Measurements from ENCODE around the gene HIPK3.
"Not testable (repeated sequence)": the region's sequence is repeated elsewhere in the genome, so short reads cannot be mapped to it uniquely, and the experiment has no call there.

Gene HIPK3

DNA sequence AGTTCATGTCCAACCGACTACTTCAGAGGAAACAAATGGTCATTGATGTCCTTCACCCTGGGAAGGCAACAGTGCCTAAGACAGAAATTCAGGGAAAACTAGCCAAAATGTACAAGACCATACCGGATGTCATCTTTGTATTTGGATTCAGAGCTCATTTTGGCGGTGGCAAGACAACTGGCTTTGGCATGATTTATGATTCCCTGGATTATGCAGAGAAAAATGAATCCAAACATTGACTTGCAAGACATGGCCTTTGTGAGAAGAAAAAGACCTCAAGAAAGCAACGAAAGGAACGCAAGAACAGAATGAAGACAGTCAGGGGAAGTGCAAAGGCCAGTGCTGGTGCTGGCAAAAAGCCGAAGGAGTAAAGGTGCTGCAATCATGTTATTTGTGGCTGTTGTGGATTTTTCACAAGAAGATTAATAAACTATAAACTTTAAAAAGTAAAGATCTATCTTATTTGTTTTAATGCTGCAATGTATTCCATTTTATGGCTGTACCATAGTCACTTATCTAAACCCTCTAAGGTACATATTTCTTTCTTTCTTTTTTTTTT is 20.1 kb upstream of the HIPK3 start:
- TF ChIP-seq MYC (IDR thresholded peaks at IDR 0.05; ENCODE audit: low read depth, low read length): no peak
- TF ChIP-seq, protein P1, sequence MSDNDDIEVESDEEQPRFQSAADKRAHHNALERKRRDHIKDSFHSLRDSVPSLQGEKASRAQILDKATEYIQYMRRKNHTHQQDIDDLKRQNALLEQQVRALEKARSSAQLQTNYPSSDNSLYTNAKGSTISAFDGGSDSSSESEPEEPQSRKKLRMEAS (IDR thresholded peaks at IDR 0.05; ENCODE audit: low read depth, low read length): no peak
- TF ChIP-seq POLR2A (IDR thresholded peaks at IDR 0.05; ENCODE audit: extremely low read depth, insufficient read length): no peak
- TF ChIP-seq, protein P2, sequence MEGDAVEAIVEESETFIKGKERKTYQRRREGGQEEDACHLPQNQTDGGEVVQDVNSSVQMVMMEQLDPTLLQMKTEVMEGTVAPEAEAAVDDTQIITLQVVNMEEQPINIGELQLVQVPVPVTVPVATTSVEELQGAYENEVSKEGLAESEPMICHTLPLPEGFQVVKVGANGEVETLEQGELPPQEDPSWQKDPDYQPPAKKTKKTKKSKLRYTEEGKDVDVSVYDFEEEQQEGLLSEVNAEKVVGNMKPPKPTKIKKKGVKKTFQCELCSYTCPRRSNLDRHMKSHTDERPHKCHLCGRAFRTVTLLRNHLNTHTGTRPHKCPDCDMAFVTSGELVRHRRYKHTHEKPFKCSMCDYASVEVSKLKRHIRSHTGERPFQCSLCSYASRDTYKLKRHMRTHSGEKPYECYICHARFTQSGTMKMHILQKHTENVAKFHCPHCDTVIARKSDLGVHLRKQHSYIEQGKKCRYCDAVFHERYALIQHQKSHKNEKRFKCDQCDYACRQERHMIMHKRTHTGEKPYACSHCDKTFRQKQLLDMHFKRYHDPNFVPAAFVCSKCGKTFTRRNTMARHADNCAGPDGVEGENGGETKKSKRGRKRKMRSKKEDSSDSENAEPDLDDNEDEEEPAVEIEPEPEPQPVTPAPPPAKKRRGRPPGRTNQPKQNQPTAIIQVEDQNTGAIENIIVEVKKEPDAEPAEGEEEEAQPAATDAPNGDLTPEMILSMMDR (IDR thresholded peaks at IDR 0.05; ENCODE audit: low read depth, low read length): no peak
- DNase-seq (ENCODE audit: low read depth): no peak

DNA sequence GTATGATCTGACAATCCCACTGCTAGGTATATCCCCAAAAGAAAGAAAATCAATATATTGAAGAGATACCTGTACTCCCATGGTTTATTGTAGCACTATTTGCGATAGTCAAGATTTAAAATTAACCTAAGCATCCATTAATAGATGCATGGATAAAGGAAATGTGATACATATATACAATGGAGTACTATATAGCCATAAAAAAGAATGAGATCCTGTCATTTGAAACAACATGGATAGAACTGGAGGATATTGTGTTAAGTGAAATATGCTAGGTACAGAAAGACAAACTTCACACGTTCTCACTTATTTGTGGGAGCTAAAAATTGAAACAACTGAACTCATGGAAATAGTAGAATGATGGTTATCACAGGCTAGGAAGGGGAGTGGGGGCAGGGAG is 14.6 kb upstream of the HIPK3 start:
- TF ChIP-seq POLR2A (IDR thresholded peaks at IDR 0.05; ENCODE audit: extremely low read depth, insufficient read length): no peak
- TF ChIP-seq, protein P2 (IDR thresholded peaks at IDR 0.05; ENCODE audit: low read depth, low read length): no peak
- no peak for TF ChIP-seq MYC (IDR thresholded peaks at IDR 0.05; ENCODE audit: low read depth, low read length)
- TF ChIP-seq, protein P1 (IDR thresholded peaks at IDR 0.05; ENCODE audit: low read depth, low read length): no peak
- DNase-seq (ENCODE audit: low read depth): no peak
- no peak overlapping the region for H3K4me3 ChIP-seq (ENCODE audit: low read depth, low read length)

More for the DNA sequence above, 20.1 kb upstream of the HIPK3 start:
- H3K4me3 ChIP-seq (ENCODE audit: low read depth, low read length): no peak overlapping the region

- DNase-seq (ENCODE audit: low read depth); H3K4me3 ChIP-seq (ENCODE audit: low read depth, low read length): not testable (repeated sequence)
Measured at GRCh38 chr11:33243654-33244053, 13.5 kb upstream of the HIPK3 start.

DNA sequence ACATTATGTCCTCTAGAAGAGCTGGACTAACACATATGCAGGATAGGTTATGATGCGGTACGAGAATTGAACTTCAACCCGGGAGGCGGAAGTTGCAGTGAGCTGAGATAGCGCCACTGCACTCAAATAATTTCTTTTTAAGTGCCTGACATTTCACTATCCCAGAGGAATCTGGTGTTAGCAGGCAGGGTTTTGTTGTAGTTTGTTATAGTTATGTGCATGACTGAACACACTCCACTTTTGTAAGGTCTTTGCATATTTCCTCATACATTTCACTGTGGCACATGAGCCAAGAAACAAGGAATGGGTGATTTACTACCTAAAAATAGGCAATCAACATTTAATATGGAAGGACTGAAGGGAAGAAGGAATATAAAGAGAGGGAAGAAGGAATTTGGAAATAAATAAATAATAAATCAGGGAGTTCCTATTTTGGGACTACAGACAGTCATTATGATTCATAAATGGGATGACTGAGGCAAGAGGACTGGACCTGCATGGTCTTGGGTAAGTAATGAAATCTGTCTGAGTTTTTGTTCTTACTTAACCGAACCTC is 8.7 kb upstream of the HIPK3 start:
- no peak overlapping the region for H3K4me3 ChIP-seq (ENCODE audit: low read depth, low read length)
- TF ChIP-seq, protein P1 (IDR thresholded peaks at IDR 0.05; ENCODE audit: low read depth, low read length): no peak
- TF ChIP-seq MYC (IDR thresholded peaks at IDR 0.05; ENCODE audit: low read depth, low read length) (no peak), POLR2A (IDR thresholded peaks at IDR 0.05; ENCODE audit: extremely low read depth, insufficient read length) (no peak)
- TF ChIP-seq, protein P2 (IDR thresholded peaks at IDR 0.05; ENCODE audit: low read depth, low read length): no peak

DNA sequence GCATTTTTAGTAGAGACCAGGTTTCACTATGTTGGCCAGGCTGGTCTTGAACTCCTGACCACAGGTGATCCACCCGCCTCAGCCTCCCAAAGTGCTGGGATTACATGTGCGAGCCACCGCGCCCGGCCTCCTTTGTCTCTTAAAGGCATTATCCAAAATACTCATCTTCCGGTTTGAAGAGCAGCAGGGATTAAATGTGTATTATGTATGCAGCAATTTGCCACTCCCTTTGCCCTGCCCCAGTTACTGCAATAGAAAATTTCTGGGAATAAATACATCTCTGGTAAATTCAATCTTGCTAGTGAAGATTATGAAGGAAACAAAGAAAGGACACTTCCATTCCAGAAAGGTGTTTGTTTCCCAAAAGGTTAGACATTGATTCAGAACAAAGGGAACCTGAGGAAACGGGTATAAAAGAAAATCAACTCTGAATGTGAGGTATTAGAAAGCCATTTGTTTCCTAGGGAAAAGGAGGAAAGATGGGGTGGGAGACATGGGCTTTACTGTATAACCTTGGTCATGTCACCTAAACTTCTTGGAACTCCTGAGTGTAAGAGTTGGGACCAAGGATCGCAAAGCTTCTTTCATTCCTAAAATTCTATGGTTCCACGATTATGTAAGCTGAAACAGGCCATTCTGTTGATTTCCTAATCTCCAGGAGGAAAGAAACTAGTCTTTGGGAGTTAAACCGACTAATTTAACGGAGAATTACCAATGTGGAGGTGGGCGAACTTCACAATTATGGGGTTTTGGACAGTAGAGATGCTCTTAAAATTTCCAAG is 959 bp upstream of the HIPK3 start:
- TF ChIP-seq POLR2A (IDR thresholded peaks at IDR 0.05; ENCODE audit: extremely low read depth, insufficient read length): no peak
- TF ChIP-seq, protein P1 (IDR thresholded peaks at IDR 0.05; ENCODE audit: low read depth, low read length): no peak
- TF ChIP-seq MYC (IDR thresholded peaks at IDR 0.05; ENCODE audit: low read depth, low read length): no peak
- TF ChIP-seq, protein P2 (IDR thresholded peaks at IDR 0.05; ENCODE audit: low read depth, low read length): no peak
- H3K4me3 ChIP-seq (ENCODE audit: low read depth, low read length): peak overlapping the region; percentile 73
- no peak for DNase-seq (ENCODE audit: low read depth)

More for the DNA sequence above, 8.7 kb upstream of the HIPK3 start:
- no peak for DNase-seq (ENCODE audit: low read depth)

DNA sequence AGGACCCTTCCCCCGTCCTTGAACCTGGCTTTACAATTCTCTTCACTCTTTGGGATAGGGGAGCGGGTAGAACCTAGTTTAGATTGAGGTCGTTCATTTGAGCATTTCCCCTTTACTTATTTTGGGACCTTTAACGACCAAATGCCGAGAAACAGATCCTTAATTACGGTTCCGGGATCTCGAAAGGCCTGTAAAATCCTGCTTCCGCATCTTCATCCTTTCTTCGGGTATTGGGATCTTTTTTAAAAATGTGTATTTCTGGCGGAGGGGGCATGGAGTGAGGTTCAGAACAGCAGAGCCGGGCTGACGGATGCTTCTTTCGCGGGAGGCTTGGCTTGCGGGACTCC is 395 bp upstream of the HIPK3 start:
- TF ChIP-seq MYC (IDR thresholded peaks at IDR 0.05; ENCODE audit: low read depth, low read length): no peak
- TF ChIP-seq, protein P1 (IDR thresholded peaks at IDR 0.05; ENCODE audit: low read depth, low read length): no peak
- TF ChIP-seq POLR2A (IDR thresholded peaks at IDR 0.05; ENCODE audit: extremely low read depth, insufficient read length): no peak
- TF ChIP-seq, protein P2 (IDR thresholded peaks at IDR 0.05; ENCODE audit: low read depth, low read length): no peak
- H3K4me3 ChIP-seq (ENCODE audit: low read depth, low read length): peak overlapping the region; percentile 73
- DNase-seq (ENCODE audit: low read depth): no peak

Data from NB4 (cell line).